ENCODE data around the gene HJURP. TPM values are rescaled to one million over a fixed set of nuclear protein-coding genes. Genes with fewer than 3 reads are reported as not detected.

The HJURP gene
- polyA plus RNA-seq, 12 donors: 6.2 to 31.1 (median 12.0) TPM; not detected in 1

DNA sequence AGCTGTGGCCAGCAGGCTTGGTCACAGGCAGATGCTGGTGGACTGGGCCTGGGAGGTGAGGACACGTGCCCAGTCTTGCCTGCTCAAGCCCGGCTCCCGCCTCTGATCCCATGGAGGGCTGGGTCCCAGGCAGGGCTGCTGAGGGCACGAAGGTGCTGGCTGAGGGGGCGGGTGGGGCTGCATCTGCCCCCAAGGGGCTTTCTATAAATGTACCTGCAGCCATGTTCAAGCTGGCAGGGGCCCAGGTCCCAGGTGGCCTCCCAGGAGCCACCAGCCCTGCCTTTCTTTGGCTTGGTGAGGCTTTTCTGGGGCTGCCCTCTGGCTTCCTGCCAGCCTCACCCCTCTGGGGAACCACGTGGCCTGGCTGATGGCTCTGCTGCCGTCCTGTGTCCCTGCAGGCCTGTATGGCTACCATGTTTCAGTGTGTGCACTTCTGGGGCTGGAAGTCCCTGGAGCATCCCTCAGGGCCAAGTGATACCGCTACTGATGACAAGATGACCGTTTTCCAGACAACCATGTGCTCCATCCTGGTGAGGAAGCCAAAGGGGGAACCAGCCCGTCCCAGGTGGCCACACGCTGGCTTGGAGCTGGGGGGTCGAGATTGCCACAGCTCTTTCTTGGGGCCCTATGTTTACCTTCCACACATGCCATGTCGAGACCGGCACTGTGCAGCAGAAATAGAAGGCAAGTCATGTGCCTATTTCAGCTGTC, 23.2 kb downstream of the HJURP start:
- no peak for DNase-seq

- no peak for DNase-seq
Measured at GRCh38 chr2:233830111-233830802, 24.1 kb downstream of the HJURP start.

- no peak for DNase-seq
Measured at GRCh38 chr2:233829193-233830110, 24.9 kb downstream of the HJURP start.

DNA sequence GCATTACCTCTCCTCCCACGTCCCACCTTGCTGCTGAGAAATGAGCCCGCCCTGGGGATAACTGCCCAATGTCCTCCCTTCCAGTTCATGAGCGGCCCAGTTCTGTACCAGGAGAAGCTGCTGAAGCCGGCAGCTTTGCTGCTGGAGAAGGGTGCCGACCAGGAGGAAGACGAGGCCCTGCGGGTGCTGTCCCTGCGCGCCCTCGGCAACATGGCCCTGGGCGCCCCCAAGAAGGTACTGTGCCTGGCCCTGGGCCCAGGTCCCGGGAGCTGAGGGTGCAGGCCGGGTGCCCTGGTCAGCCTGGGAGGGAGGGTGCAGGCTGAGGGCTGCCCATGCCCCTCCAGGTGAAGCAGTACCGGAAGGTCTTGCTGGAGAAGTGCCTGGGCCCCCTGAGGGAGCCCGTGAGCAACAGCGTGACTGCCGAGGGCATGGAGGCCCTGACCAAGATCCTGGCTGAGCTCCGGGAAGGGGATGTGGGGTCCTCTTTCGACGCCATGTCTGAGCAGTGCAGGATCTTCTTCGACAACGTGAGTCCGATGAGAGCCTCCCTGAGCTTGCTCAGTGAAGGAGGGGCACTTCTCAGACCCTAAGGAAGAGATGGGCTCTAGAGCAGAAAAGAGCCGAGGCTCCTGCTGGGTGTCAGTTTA, 25.7 kb downstream of the HJURP start:
- DNase-seq: no peak

- DNase-seq: no peak
Measured at GRCh38 chr2:233824373-233824772, 30.0 kb downstream of the HJURP start.

DNA sequence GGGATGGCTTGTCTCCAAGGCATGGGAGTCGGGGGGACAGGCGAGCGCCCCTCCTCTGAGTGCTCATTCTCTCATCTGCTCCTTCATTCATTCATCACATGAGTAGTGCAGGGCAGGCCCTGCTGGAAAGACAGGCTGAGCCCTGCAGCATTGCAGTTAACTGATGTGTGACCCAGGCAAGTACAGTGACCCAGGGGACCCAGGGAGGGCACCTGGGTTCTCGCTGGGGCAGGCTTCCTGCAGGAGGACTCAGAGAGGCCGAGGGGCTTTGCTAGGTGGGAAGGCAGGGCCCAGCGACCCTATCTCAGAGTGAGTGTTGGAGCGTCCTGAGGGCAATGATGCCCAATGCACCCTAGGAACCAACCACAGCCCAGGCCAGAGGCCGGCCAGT, 30.6 kb downstream of the HJURP start:
- DNase-seq: no peak

DNA sequence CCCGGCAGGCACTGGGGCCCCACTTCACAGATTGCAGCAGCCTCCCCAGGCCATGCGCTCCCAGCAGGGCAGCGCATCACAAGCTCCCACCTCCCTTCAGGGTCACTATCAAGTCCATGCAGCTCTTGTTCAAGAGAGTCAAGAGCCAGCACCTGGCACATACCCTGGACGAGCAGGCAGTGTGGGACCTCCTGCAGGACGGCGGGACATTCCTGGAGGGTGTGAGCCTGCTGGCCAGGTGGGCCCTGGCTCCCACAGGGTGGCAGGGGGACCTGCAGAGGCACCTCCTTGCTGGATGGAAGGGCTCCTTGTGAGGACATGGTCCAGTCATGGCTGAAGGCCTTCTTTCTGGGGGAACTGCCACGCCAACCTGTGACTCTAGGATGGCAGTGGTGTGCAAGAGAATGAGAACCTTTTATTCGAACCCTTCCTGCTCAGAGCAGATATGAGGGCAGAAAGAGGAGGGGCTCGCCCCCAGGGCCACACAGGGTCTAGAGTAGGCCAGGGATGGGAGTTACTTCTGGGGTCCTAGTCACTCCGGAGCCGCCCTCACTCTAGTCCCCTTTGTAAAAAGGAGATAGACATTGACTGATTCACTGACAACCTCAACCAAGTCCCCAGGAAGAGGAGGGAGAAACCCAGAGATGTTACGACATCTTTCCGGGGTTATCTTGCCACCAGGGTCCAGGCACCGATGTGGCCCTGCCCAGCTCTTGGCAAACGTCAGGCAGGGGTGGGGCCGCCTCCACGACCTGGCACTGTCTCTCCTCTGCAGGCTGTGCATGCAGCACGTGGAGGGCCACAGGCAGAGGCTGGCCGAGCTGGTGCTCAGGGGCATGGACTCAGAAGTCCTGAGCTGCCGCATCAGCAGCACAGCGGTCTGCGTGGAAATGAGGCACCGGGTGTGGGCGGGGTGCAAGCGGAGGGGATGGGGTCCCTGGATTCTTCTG, 31.3 kb downstream of the HJURP start:
- DNase-seq: no peak

DNA sequence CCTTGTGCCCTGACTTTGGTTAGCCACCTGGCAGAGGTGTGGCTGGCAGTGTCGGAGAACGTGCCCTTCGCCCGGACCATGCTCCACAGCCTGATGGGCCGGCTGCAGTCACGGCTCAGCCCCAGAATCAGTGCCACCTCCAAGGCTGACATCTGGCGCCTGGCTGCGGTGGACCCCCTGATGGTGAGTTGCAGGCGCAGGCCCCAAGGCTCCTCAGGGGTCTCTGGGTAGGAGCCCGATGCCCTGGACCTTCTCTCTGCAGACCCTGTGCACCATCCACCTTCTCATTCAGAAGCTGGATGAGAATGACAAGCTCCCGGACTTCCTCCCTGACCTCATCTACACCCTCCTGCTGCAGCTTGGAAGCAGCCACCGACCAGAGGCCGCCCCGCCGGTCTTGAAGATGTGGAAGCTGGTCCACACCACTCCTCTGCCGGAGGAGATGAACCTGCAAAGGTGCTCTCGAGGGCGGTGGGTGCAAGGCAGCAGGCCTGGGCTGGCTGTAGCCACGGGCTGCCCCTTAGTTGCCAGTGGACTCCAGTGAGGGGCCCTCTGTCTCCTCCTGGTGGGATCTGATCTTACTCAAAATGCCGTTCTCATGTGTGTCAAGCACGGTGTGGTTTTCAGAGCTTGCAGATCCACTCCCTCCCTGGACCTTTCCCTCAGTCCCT, 32.1 kb downstream of the HJURP start:
- no peak for DNase-seq

DNA sequence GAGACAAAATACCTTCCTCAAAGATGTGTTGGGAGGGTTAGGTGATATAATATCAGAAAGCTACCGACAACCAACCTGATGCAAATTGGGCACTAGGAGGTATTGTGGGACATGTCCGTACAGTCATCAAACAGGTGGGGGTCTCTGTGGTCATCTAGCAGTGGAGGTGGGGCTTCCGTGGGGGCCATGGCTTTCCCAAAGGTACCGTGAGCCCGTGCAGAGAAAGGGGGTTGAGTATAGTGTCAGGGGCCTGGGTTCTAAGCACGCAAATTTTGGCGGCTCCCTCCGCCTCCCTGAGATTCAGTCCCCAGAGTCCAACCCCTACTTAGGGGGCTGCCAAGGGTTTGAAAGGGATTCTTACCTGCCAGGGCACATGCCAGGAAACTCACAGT, 32.6 kb downstream of the HJURP start:
- DNase-seq: no peak

- no peak for DNase-seq
Measured at GRCh38 chr2:233821196-233821595, 33.1 kb downstream of the HJURP start.

GRCh38 chr2:233820774-233821105, 33.6 kb downstream of the HJURP start:
- DNase-seq: no peak

DNA sequence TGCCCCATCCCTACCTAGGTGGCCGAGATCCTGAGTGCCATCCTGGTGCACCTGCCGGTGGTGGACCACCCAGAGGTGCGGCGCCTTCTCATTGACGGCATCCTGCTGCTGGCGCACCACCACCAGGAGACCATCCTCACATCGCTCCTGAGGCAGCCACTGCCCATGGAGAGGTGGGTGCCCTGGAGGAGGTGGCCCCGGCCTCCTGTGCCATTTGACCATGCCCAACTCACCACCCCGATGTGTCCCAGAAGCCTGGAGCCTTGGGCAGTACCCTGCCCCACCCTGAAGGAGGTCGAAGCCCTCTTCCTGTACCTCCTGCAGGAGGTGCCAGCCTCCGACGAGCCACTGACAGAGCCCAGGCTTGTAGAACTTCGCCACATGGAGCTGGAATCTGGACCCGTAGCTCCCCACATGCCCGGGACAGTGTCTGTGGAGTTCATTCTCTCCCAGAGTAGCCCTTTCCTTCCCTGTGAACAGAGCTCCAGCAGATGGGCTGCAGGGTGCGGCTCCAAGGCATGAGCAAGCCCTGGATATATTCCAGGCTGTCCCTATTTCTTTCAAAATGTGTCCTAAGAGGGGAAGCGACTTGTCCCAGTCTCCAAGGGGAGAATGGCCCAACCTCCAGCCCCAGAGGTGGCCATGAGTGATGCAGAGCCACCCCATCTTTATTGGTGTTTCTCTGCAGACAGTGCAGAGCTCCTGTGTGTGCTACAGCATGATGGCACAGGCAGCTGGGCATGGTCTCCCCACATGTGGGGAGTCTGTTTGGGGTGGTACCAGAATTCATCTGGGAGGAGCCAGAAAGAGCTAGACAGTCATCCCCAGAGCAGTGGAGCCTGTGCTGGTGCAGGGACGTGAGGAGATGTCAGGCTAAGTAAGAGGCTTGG, 34.2 kb downstream of the HJURP start:
- no peak for DNase-seq

DNA sequence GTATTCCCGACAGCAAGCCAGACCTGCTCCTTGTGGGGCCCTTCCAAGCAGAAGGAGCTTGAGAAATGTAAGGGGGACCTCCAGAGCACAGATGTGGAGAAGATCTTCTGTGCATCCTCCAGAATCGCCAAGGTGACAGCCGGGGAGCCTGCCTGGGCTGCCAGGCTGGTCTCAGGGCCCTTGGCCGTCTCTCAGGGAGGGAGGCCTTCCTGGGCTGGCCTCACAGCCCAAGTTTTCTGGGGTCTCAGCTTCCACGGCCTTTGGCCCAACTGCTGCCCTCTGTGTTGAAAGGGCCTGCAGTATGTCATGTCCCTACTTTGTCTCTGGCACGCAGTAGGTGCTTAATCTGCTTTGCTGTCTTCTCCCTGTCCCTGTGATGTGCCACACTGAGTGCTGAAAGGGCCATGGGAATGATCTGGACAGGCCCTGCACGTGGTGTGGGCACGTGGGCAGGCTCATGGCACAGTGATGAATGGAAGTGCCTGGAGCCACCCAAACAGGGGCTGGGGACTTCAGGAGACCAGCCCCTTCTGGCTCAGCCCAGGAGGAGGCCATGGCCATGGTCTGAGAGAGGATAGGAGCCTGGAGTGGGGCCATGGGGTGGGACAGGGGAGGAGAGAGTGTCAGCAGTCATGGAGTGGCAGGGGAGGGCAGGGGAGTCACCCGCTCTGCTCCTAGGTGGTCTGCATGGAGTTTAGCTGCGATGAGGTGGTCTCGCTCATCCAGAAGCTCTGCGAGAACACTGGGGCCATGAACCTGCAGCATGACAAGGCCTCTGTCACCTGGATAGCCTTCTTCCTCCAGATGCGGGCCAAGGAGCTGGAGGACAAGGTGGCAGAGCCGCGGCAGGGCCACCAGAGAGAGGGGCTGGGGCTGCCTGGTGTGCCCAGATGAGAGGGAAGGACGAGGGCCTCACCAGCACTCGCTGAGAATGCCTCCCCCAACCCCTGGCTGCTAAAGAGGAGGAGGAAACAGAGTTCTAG, 35.4 kb downstream of the HJURP start:
- DNase-seq: no peak

- no peak for DNase-seq
Measured at GRCh38 chr2:233817995-233818638, 36.2 kb downstream of the HJURP start.

- DNase-seq: no peak
Measured at GRCh38 chr2:233817361-233817911, 36.9 kb downstream of the HJURP start.

DNA sequence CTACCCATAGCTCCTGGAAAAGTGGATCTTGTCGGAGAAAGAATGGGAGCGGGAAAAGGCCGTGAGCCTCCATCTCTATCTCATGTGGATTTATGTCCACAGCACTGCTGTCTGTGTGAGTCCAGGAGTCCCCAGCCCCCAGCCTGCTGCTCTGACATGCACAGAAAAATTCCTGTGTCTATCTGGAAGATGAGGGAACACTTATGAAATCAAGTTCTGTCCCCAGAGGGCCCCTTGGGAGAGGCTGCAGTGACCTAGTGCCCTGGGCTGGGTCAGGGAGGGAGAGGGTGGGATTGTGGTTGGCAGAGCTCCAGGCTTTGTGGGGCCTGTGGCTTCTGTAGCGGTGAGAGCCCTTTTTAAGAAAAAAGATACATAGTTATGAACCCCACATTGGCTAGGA, 37.6 kb downstream of the HJURP start:
- DNase-seq: no peak

GRCh38 chr2:233816334-233816733, 38.0 kb downstream of the HJURP start:
- no peak for DNase-seq

Data from muscle of arm (tissue), 12 donors.